ENCODE measurements around the gene HOMEZ.

DNA sequence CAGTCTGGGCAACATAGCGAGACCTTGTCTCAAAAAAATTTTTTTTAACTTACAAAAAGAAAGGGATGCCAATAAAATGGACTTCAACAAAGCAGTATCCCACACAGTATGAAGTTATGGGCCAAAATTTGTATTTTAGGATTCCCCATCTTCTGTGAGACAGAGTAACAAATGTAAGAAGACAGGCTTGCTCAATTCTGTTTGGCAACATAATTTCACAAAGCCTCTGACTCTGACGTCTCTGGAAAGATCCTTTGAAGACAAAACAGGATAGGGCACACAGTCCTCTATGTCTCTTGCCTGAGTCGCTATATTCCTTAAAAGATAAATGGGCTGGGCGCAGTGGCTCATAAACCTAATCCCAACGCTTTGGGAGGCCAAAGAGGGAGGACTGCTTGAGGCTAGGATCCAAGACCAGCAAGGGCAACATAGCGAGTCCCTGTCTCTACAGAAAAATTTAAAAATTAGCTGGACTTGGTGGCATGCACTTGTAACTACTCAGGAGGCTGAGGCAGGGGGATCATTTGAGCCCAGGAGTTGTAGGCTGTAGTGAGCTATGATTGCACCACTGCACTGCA is 1.1 kb upstream of the HOMEZ start:
- no peak for TF ChIP-seq SPI1 (IDR thresholded peaks at IDR 0.05; ENCODE audit: low read depth, low read length)
- TF ChIP-seq POU2F2 (IDR thresholded peaks at IDR 0.05; ENCODE audit: low read depth, low read length): no peak
- no peak for TF ChIP-seq POLR2A (IDR thresholded peaks at IDR 0.05; ENCODE audit: low read depth, low read length)
- TF ChIP-seq POLR2AphosphoS5 (IDR thresholded peaks at IDR 0.05; ENCODE audit: low read depth, low read length): no peak
- no peak for TF ChIP-seq TAF1 (IDR thresholded peaks at IDR 0.05; ENCODE audit: low read depth, low read length)
- TF ChIP-seq PAX5 (IDR thresholded peaks at IDR 0.05; ENCODE audit: insufficient read depth, low read length, severe bottlenecking): no peak

Data from GM12891 (cell line).